Naive thymus-derived CD8-positive, alpha-beta T cell (primary cell): ENCODE measurements around the gene PHKB. TPM values are rescaled to one million over a fixed set of nuclear protein-coding genes. Genes with fewer than 3 reads are reported as not detected.
A peak's percentile ranks its signal among the peaks of the same experiment; 100 is the strongest.
"Not testable (repeated sequence)": the region's sequence is repeated elsewhere in the genome, so short reads cannot be mapped to it uniquely, and the experiment has no call there.

Experiments used
- ATAC-seq, 2 donors: fragments of 150-1000 bp; cut with Tn5 transposase in 1 of 2; sonication (Bioruptor Pico), chemical (Tn5 transposase) in 1 of 2; 1 replicate in 1 of 2; 2 replicates in 1 of 2; pipeline ENCODE4 v1.10.0; 2021; ENCODE audit warnings: mild to moderate bottlenecking in 2 of 2, moderate library complexity in 2 of 2
- POLR2A ChIA-PET: fragments of 350-600 bp; sonication (Branson Sonifier 250); formaldehyde crosslinking; loops from one replicate; lab custom pipeline; 2021; ENCODE audit warnings: antibody characterized with exemption; lab: Charles Lee
- DNase-seq, 10 donors: peaks; one replicate each; pipeline versions ENCODE4 v3.0.0 to v3.0.0-alpha.2; 2020 to 2022
- H3K27ac Mint-ChIP-seq, 10 donors: one replicate each; pipeline ENCODE4 v1.8.0; 2020 to 2022; ENCODE audit warnings: mild to moderate bottlenecking in 10 of 10, mixed read lengths in 10 of 10, moderate library complexity in 4 of 10, inconsistent platforms in 1 of 10
- H3K27me3 Mint-ChIP-seq, 5 donors: one replicate each; pipeline ENCODE4 v1.8.0; 2021 to 2022; ENCODE audit warnings: mixed read lengths in 5 of 5
- H3K36me3 Mint-ChIP-seq, 3 donors: one replicate each; pipeline ENCODE4 v1.8.0; 2020 to 2022; ENCODE audit warnings: mixed read lengths in 3 of 3, mild to moderate bottlenecking in 2 of 3, inconsistent platforms in 1 of 3
- H3K4me1 Mint-ChIP-seq, 4 donors: one replicate each; pipeline ENCODE4 v1.8.0; 2021 to 2022; ENCODE audit warnings: mixed read lengths in 4 of 4
- H3K4me3 Mint-ChIP-seq, 10 donors: one replicate each; pipeline ENCODE4 v1.8.0; 2020 to 2022; ENCODE audit warnings: mild to moderate bottlenecking in 10 of 10, mixed read lengths in 10 of 10, moderate library complexity in 6 of 10, inconsistent platforms in 1 of 10
- H3K9me3 Mint-ChIP-seq, 9 donors: one replicate each; pipeline ENCODE4 v1.8.0; 2020 to 2022; ENCODE audit warnings: mixed read lengths in 9 of 9, mild to moderate bottlenecking in 3 of 9, inconsistent platforms in 1 of 9, moderate library complexity in 1 of 9
- polyA plus RNA-seq, 3 donors: library from polyadenylated mRNA; unstranded; fragments of 300-500 nt; fragmentation: Illumina TruSeq; gene quantifications; one replicate each; pipeline ENCODE4 v1.2.3, GENCODE V29; 2021
- total RNA-seq, 8 experiments: library from RNA in 2 of 8; stranded (reverse) in 2 of 8; gene quantifications; one replicate each; pipeline ENCODE4 v1.2.3 and lab custom pipeline; 2021 to 2026

The PHKB gene
- total and polyA plus RNA-seq, 5 experiments from 2014 or later, result 25.1 to 48.6 (median 34.2) TPM

- Mint-ChIP-seq H3K4me1 (peaks cover 0 to 2% (median 0%) of the 10 kb centered on the region in 4 donors), H3K27me3 (no peaks in the 10 kb centered on the region), H3K4me3 (no peak overlapping the region), H3K36me3 (peaks cover 55 to 81% (median 79%) of the 10 kb centered on the region in 3 donors), H3K27ac (no peak overlapping the region), H3K9me3 (peaks cover 5 to 56% (median 33%) of the 10 kb centered on the region in 9 donors)
- POLR2A ChIA-PET, result no interaction called here
- ATAC-seq (no peak), DNase-seq (no peak)
Observed at GRCh38 chr16:47553853-47554564, 92.9 kb downstream of the PHKB start.

GRCh38 chr16:47554587-47554986 is 93.5 kb downstream of the PHKB start:
- POLR2A ChIA-PET, H3K4me3 Mint-ChIP-seq, H3K27me3 Mint-ChIP-seq, ATAC-seq, DNase-seq, H3K4me1 Mint-ChIP-seq, H3K27ac Mint-ChIP-seq: not testable (repeated sequence)
- Mint-ChIP-seq H3K9me3 (peaks cover 4 to 52% (median 33%) of the 10 kb centered on the region in 9 donors), H3K36me3 (peaks cover 50 to 77% (median 73%) of the 10 kb centered on the region in 3 donors)

DNA sequence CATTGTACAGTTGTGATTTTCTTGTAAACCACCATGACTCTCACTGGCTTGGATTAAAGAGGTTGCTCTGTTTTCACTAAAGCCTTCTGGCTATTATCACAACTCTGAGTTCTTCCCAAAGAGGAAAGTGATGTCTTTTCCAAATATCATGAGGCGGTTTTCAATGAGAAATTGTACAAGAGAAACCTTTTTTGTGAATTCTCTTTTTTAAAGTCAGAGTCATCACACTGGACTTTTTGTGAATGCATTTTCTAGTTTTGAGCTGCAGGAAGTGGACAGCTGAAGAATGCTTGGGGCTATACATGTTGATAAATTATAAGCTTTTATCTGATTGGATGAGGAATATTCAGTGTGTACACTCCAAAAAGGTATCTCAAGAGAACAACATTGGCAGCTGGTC is 100.2 kb downstream of the PHKB start:
- POLR2A ChIA-PET, result no interaction called here
- H3K4me3 Mint-ChIP-seq, result no peak overlapping the region
- H3K4me1 Mint-ChIP-seq, result peaks cover 12 to 22% (median 21%) of the 10 kb centered on the region in 4 donors
- no peaks in the 10 kb centered on the region for H3K27me3 Mint-ChIP-seq
- peak overlapping the region in 1 of 10 donors; percentile 19 for H3K27ac Mint-ChIP-seq
- peaks cover 0 to 20% (median 11%) of the 10 kb centered on the region in 9 donors for H3K9me3 Mint-ChIP-seq
- peaks cover 36 to 67% (median 53%) of the 10 kb centered on the region in 3 donors for H3K36me3 Mint-ChIP-seq
- DNase-seq (no peak), ATAC-seq (no peak)

GRCh38 chr16:47562366-47562765 is 101.2 kb downstream of the PHKB start:
- ATAC-seq (no peak), DNase-seq (no peak)
- Mint-ChIP-seq H3K27ac (no peak overlapping the region), H3K27me3 (no peaks in the 10 kb centered on the region), H3K36me3 (peaks cover 36 to 68% (median 55%) of the 10 kb centered on the region in 3 donors), H3K4me3 (no peak overlapping the region), H3K9me3 (peaks cover 0 to 23% (median 13%) of the 10 kb centered on the region in 9 donors), H3K4me1 (peaks cover 18 to 33% (median 32%) of the 10 kb centered on the region in 4 donors)
- POLR2A ChIA-PET, result no interaction called here

GRCh38 chr16:47565454-47565853 is 104.3 kb downstream of the PHKB start:
- ATAC-seq (no peak), DNase-seq (no peak)
- H3K27me3 Mint-ChIP-seq, result no peaks in the 10 kb centered on the region
- POLR2A ChIA-PET, result no interaction called here
- peaks cover 32 to 67% (median 66%) of the 10 kb centered on the region in 3 donors for H3K36me3 Mint-ChIP-seq
- peak overlapping the region in 5 of 10 donors; percentile 4 to 64 (median 34) for H3K4me3 Mint-ChIP-seq
- peak overlapping the region in 3 of 10 donors; percentile 11 to 68 (median 50) for H3K27ac Mint-ChIP-seq
- H3K4me1 Mint-ChIP-seq, result peaks cover 28 to 59% (median 57%) of the 10 kb centered on the region in 4 donors
- H3K9me3 Mint-ChIP-seq, result peaks cover 0 to 30% (median 13%) of the 10 kb centered on the region in 9 donors

DNA sequence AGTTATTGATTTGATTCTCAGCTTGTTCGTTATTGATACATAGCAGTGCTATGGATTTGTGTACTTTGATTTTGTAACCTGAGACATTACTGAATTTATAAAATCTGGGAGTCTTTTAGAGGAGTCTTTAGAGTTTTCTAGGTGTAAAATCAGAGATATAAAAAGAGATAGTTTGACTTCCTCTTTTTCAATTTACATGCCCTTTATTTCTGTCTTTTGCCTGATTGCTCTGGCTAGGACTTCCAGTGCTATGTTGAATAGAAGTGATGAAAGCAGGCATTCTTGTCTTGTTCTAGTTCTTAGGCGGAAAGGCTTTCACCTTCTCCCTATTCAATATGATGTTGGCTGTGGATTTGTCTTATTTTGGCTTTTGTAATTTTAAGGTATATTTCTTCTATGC is 106.2 kb downstream of the PHKB start:
- Mint-ChIP-seq H3K9me3 (peaks cover 0 to 30% (median 13%) of the 10 kb centered on the region in 9 donors), H3K4me3 (peak overlapping the region in 6 of 10 donors; percentile 7 to 41 (median 24)), H3K27me3 (no peaks in the 10 kb centered on the region), H3K4me1 (peaks cover 30 to 69% (median 63%) of the 10 kb centered on the region in 4 donors), H3K27ac (peak overlapping the region in 5 of 10 donors; percentile 18 to 88 (median 36)), H3K36me3 (peaks cover 19 to 57% (median 57%) of the 10 kb centered on the region in 3 donors)
- POLR2A ChIA-PET, result no interaction called here
- ATAC-seq (no peak), DNase-seq (no peak)

DNA sequence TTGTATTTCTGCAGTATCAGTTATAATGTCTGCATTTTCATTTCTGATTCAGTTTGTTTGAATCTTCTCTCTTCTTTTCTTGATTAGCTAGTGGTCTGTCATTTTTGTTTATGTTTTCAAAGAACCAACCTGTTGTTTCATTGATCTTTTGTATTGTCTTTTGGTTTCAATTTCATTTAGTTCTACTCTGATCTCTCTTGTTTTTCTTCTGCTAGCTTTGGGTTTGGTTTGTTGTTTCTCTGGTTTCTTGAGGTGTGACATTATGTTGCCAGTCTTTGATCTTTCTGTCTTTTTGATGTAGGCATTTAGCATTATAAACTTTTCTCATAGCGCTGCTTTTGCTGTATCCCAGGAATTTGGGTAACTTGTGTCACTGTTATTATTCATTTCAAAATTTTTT is 107.2 kb downstream of the PHKB start:
- H3K36me3 Mint-ChIP-seq, result peaks cover 19 to 53% (median 51%) of the 10 kb centered on the region in 3 donors
- no peaks in the 10 kb centered on the region for H3K27me3 Mint-ChIP-seq
- DNase-seq (peak in 2 of 10 donors; percentile 5 to 48), ATAC-seq (no peak)
- H3K9me3 Mint-ChIP-seq, result peaks cover 0 to 30% (median 10%) of the 10 kb centered on the region in 9 donors
- H3K27ac Mint-ChIP-seq, result peak overlapping the region; percentile 27 to 88 (median 74)
- POLR2A ChIA-PET, result no interaction called here
- peak overlapping the region; percentile 27 to 81 (median 58) for H3K4me3 Mint-ChIP-seq
- H3K4me1 Mint-ChIP-seq, result peaks cover 36 to 79% (median 72%) of the 10 kb centered on the region in 4 donors

GRCh38 chr16:47571049-47571448 is 109.9 kb downstream of the PHKB start:
- Mint-ChIP-seq H3K4me3 (no peak overlapping the region), H3K9me3 (peaks cover 0 to 21% (median 6%) of the 10 kb centered on the region in 9 donors), H3K4me1 (peaks cover 35 to 75% (median 70%) of the 10 kb centered on the region in 4 donors), H3K27me3 (no peaks in the 10 kb centered on the region), H3K36me3 (peaks cover 7 to 51% (median 44%) of the 10 kb centered on the region in 3 donors), H3K27ac (no peak overlapping the region)
- POLR2A ChIA-PET, result no interaction called here
- ATAC-seq (no peak), DNase-seq (no peak)

DNA sequence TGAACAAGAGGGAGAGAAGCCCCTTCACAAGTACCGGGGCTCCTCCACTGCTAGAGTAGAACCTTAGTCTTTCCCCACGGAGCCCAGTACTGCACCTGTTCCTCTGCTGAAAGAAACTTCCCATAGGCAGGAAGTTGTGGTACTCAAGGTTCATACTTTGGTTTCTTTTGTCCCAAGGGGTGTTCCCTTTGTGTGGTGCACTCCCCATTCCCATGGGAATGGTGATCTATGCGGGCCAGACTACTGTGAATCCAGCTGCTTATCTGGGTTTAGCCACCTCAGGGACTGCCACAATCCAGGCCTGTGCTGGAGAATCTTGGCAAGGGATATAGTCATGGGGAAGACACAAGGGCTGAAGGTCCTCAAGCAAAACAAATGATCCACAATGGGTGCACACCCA is 110.6 kb downstream of the PHKB start:
- POLR2A ChIA-PET, result no interaction called here
- Mint-ChIP-seq H3K27me3 (no peaks in the 10 kb centered on the region), H3K4me3 (no peak overlapping the region), H3K4me1 (peaks cover 32 to 73% (median 63%) of the 10 kb centered on the region in 4 donors), H3K36me3 (peaks cover 5 to 52% (median 42%) of the 10 kb centered on the region in 3 donors), H3K27ac (no peak overlapping the region), H3K9me3 (peaks cover 0 to 14% (median 3%) of the 10 kb centered on the region in 9 donors)
- DNase-seq (no peak), ATAC-seq (no peak)

DNA sequence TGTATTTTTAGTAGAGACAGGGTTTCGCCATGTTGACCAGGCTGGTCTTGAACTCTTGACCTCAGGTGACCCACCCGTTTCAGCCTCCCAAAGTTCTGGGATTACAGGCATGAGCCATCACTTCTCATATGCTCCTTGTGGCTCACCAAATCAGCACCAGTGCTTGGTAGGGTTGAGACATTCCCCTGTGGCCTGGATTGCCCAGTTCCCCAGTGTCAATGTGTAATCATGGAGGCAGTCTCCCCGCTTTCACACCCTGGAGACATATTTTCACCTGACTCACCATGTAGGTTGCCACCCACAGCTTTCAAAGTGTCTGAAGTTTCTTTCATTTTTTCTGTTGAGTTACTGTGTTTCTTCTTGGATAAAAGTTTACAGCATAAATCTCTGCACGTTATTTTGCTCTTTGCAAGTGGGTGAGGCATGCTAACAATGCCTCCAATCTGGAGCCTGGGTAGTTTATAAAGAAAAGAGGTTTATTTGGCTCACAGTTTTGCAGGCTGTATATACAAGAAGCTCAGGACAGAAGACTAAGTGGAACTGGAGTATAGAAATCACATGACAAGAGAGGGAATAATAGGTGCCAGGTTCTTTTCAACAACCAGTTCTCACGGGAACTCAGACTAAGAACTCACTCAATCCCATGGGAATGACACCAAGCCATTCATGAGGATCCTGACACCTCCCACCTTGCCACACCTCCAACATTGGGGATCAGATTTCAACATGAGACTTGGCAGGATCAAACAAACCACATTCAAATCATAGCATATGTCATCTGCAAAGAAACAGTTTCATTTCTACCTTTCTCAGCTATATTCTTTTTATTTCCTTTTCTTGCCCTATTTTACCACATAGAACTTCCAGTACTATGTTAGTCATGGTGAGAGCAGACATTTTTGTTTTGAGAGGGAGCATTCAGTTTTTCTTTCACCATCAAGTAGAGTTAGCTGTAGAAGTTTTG is 113.2 kb downstream of the PHKB start:
- ATAC-seq (no peak), DNase-seq (peak in 1 of 10 donors; percentile 15)
- peaks cover 0 to 3% (median 0%) of the 10 kb centered on the region in 9 donors for H3K9me3 Mint-ChIP-seq
- peaks cover 10 to 61% (median 34%) of the 10 kb centered on the region in 3 donors for H3K36me3 Mint-ChIP-seq
- POLR2A ChIA-PET, result no interaction called here
- H3K4me1 Mint-ChIP-seq, result peaks cover 16 to 49% (median 45%) of the 10 kb centered on the region in 4 donors
- no peaks in the 10 kb centered on the region for H3K27me3 Mint-ChIP-seq
- H3K4me3 Mint-ChIP-seq, result peak overlapping the region in 4 of 10 donors; percentile 2 to 37 (median 10)
- peak overlapping the region in 8 of 10 donors; percentile 4 to 86 (median 34) for H3K27ac Mint-ChIP-seq

GRCh38 chr16:47577029-47577428 is 115.9 kb downstream of the PHKB start:
- Mint-ChIP-seq H3K27me3 (no peaks in the 10 kb centered on the region), H3K4me3 (no peak overlapping the region), H3K36me3 (peaks cover 15 to 63% (median 36%) of the 10 kb centered on the region in 3 donors), H3K9me3 (peaks cover 0 to 3% (median 0%) of the 10 kb centered on the region in 9 donors), H3K27ac (no peak overlapping the region), H3K4me1 (peaks cover 14 to 39% (median 34%) of the 10 kb centered on the region in 4 donors)
- DNase-seq (no peak), ATAC-seq (no peak)
- POLR2A ChIA-PET, result no interaction called here

GRCh38 chr16:47578033-47578432 is 116.9 kb downstream of the PHKB start:
- H3K9me3 Mint-ChIP-seq, result peaks cover 0 to 3% (median 0%) of the 10 kb centered on the region in 9 donors
- no peaks in the 10 kb centered on the region for H3K27me3 Mint-ChIP-seq
- peaks cover 15 to 60% (median 46%) of the 10 kb centered on the region in 3 donors for H3K36me3 Mint-ChIP-seq
- H3K27ac Mint-ChIP-seq, result no peak overlapping the region
- ATAC-seq (no peak), DNase-seq (no peak)
- POLR2A ChIA-PET, result no interaction called here
- peaks cover 8 to 28% (median 25%) of the 10 kb centered on the region in 4 donors for H3K4me1 Mint-ChIP-seq
- H3K4me3 Mint-ChIP-seq, result no peak overlapping the region
